H1 (cell line): Measurements from ENCODE around the gene FCN3. TPM values are rescaled to one million over a fixed set of nuclear protein-coding genes. Genes with fewer than 3 reads are reported as not detected.
A peak's percentile ranks its signal among the peaks of the same experiment; 100 is the strongest.

Experiments
- CTCF ChIA-PET: fragments of 300-600 bp; sonication (Branson Sonifier 250); formaldehyde crosslinking; loops from one replicate; lab custom pipeline; 2021; ENCODE audit not compliant: partially characterized antibody; lab: Charles Lee
- POLR2A ChIA-PET: fragments of 300-600 bp; sonication (Branson Sonifier 250); formaldehyde crosslinking; loops from one replicate; lab custom pipeline; 2021; ENCODE audit warnings: inconsistent platforms; ENCODE audit not compliant: partially characterized antibody; lab: Charles Lee
- DNase-seq, 2 experiments: peaks; one replicate each; pipeline versions ENCODE4 v3.0.0 to v3.0.0-alpha.2; 2010 to 2022; ENCODE audit warnings: low spot score in 2 of 2, low read depth in 1 of 2, mixed read lengths in 1 of 2
- FAIRE-seq: peaks from 2 replicates; lab custom pipeline; 2011; peaks lifted over from hg19 to GRCh38; lab: Jason Lieb, UNC
- H2AFZ ChIP-seq: 2 replicates; pipeline ENCODE4 v1.8.1; 2012; ENCODE audit warnings: low read length, inconsistent platforms
- H2AK5ac ChIP-seq: 2 replicates; pipeline ENCODE4 v1.6.1; 2013; ENCODE audit warnings: low read depth, low read length
- H2BK120ac ChIP-seq: replicated peaks from 2 replicates; pipeline ENCODE3; 2013; ENCODE audit warnings: low read depth, low read length, inconsistent platforms
- H2BK12ac ChIP-seq: 2 replicates; pipeline ENCODE4 v1.6.1; 2013; ENCODE audit warnings: low read depth, low read length
- H2BK15ac ChIP-seq: 2 replicates; pipeline ENCODE4 v1.6.1; 2013; ENCODE audit warnings: low read length
- H2BK20ac ChIP-seq: 2 replicates; pipeline ENCODE4 v1.6.1; 2013; ENCODE audit warnings: low read length
- H2BK5ac ChIP-seq: 2 replicates; pipeline ENCODE4 v1.6.1; 2013; ENCODE audit warnings: low read depth, low read length
- H3K14ac ChIP-seq: 2 replicates; pipeline ENCODE4 v1.6.1; 2013; ENCODE audit warnings: inconsistent platforms; ENCODE audit not compliant: insufficient read length
- H3K18ac ChIP-seq: 2 replicates; pipeline ENCODE4 v1.6.1; 2013; ENCODE audit warnings: low read length; ENCODE audit errors: extremely low read depth
- H3K23ac ChIP-seq: 2 replicates; pipeline ENCODE4 v1.6.1; 2013; ENCODE audit warnings: inconsistent platforms; ENCODE audit not compliant: insufficient read length
- H3K23me2 ChIP-seq: 2 replicates; pipeline ENCODE4 v1.6.1; 2013; ENCODE audit warnings: low read depth, low read length
- H3K27ac ChIP-seq: 2 replicates; pipeline ENCODE4 v1.6.1; 2011; ENCODE audit warnings: low read depth, low read length, inconsistent platforms
- H3K27me3 ChIP-seq, 4 experiments: replicated peaks in 1 of 4; 1 replicate in 1 of 4; 2 replicates in 3 of 4; pipeline versions ENCODE4 v1.6.1 to v1.8.1; 2011 to 2013; ENCODE audit warnings: low read length in 3 of 4, mild to moderate bottlenecking in 3 of 4, inconsistent platforms in 2 of 4, mixed read lengths in 2 of 4, moderate library complexity in 1 of 4; ENCODE audit not compliant: control insufficient read depth in 3 of 4, insufficient read depth in 3 of 4; ENCODE audit errors: extremely low read depth in 1 of 4
- H3K36me3 ChIP-seq, 4 experiments: 2 replicates each; pipeline versions ENCODE4 v1.6.1 to v1.8.1; 2011 to 2013; ENCODE audit warnings: mild to moderate bottlenecking in 4 of 4, low read length in 3 of 4, moderate library complexity in 2 of 4, control low read depth in 1 of 4, inconsistent platforms in 1 of 4; ENCODE audit not compliant: insufficient read depth in 4 of 4, control insufficient read depth in 2 of 4
- H3K4ac ChIP-seq: replicated peaks from 2 replicates; pipeline ENCODE3; 2013; ENCODE audit warnings: low read length, low read depth, mixed read lengths, inconsistent platforms; ENCODE audit not compliant: insufficient read length
- H3K4me1 ChIP-seq, 4 experiments: replicated peaks in 1 of 4; 1 replicate in 1 of 4; 2 replicates in 3 of 4; pipeline versions ENCODE4 v1.6.1 to v1.8.1; 2011 to 2013; ENCODE audit warnings: low read length in 3 of 4, inconsistent platforms in 2 of 4, mixed read lengths in 1 of 4; ENCODE audit not compliant: insufficient read depth in 4 of 4, control insufficient read depth in 3 of 4
- H3K4me2 ChIP-seq, 2 experiments: 2 replicates each; pipeline versions ENCODE4 v1.6.1 to v1.8.1; 2011 to 2013; ENCODE audit warnings: low read depth in 2 of 2, low read length in 2 of 2, control low read depth in 1 of 2, inconsistent platforms in 1 of 2, mild to moderate bottlenecking in 1 of 2; ENCODE audit not compliant: insufficient read depth in 1 of 2
- H3K4me3 ChIP-seq, 4 experiments: fragments of 200-600, 300-600 bp in 1 of 4; sonication (generic), shearing (Covaris generic), sonication (Bioruptor Twin) in 1 of 4; 2 replicates each; pipeline versions ENCODE4 v1.5.1 to v1.8.1; 2011 to 2016; ENCODE audit warnings: low read length in 4 of 4, low read depth in 3 of 4, control low read depth in 2 of 4, inconsistent platforms in 2 of 4, mild to moderate bottlenecking in 2 of 4, mixed read lengths in 1 of 4, moderate library complexity in 1 of 4; ENCODE audit not compliant: insufficient read depth in 2 of 4; ENCODE audit errors: extremely low read depth in 1 of 4
- H3K56ac ChIP-seq: replicated peaks from 2 replicates; pipeline ENCODE3; 2013; ENCODE audit warnings: low read depth, mild to moderate bottlenecking, mixed read lengths, low read length, inconsistent platforms; ENCODE audit not compliant: insufficient read length
- H3K79me1 ChIP-seq: 2 replicates; pipeline ENCODE4 v1.6.1; 2013; ENCODE audit warnings: low read depth, low read length, control low read depth
- H3K79me2 ChIP-seq, 2 experiments: 2 replicates each; pipeline versions ENCODE4 v1.6.1 to v1.8.1; 2012 to 2013; ENCODE audit warnings: low read length in 2 of 2, mild to moderate bottlenecking in 2 of 2, inconsistent platforms in 1 of 2; ENCODE audit not compliant: insufficient read depth in 2 of 2, control insufficient read depth in 1 of 2
- H3K9ac ChIP-seq, 4 experiments: replicated peaks in 1 of 4; 1 replicate in 1 of 4; 2 replicates in 3 of 4; pipeline versions ENCODE4 v1.6.1 to v1.8.1; 2011 to 2013; ENCODE audit warnings: low read depth in 3 of 4, low read length in 3 of 4, control low read depth in 2 of 4, mild to moderate bottlenecking in 2 of 4, moderate library complexity in 2 of 4, inconsistent platforms in 1 of 4; ENCODE audit errors: extremely low read depth in 1 of 4
- H3K9me3 ChIP-seq, 2 experiments: 2 replicates each; pipeline versions ENCODE4 v1.6.1 to v1.8.1; 2012 to 2013; ENCODE audit warnings: mild to moderate bottlenecking in 2 of 2, moderate library complexity in 2 of 2, control low read depth in 1 of 2, inconsistent platforms in 1 of 2, low read depth in 1 of 2, low read length in 1 of 2, mixed read lengths in 1 of 2; ENCODE audit not compliant: insufficient read depth in 2 of 2
- H4K20me1 ChIP-seq, 2 experiments: replicated peaks in 1 of 2; 2 replicates each; pipeline versions ENCODE3 to v1.8.1; 2011 to 2013; ENCODE audit warnings: inconsistent platforms in 2 of 2, low read length in 2 of 2, mild to moderate bottlenecking in 1 of 2; ENCODE audit not compliant: insufficient read depth in 2 of 2, control insufficient read depth in 1 of 2
- H4K5ac ChIP-seq: 2 replicates; pipeline ENCODE4 v1.6.1; 2013; ENCODE audit warnings: low read length, low read depth, mixed read lengths, inconsistent platforms; ENCODE audit not compliant: insufficient read length
- H4K8ac ChIP-seq: 2 replicates; pipeline ENCODE4 v1.8.0; 2013; ENCODE audit warnings: mild to moderate bottlenecking, moderate library complexity, low read length, inconsistent platforms; ENCODE audit not compliant: insufficient read depth; ENCODE audit errors: extremely low read depth
- H4K91ac ChIP-seq: replicated peaks from 2 replicates; pipeline ENCODE3; 2013; ENCODE audit warnings: low read length, mixed read lengths, inconsistent platforms; ENCODE audit not compliant: insufficient read length
- EGR1 ChIP-seq: IDR thresholded peaks from 2 replicates; pipeline ENCODE4 v1.6.1; 2011; ENCODE audit warnings: low read depth, low read length, borderline replicate concordance
- SP1 ChIP-seq: IDR thresholded peaks from 2 replicates; pipeline ENCODE4 v1.6.1; 2011; ENCODE audit warnings: low read depth, low read length
- TEAD4 ChIP-seq: IDR thresholded peaks from 2 replicates; pipeline ENCODE4 v1.6.1; 2012; ENCODE audit warnings: low read depth, low read length, inconsistent platforms, mixed read lengths
- WGBS, 2 experiments: shearing (Covaris generic) in 1 of 2; methylation state at CpG; one replicate each; pipeline versions ENCODE4 v1.1.6 to v1.1.7; 2013 to 2015; ENCODE audit warnings: low lambda C conversion rate in 2 of 2, mixed read lengths in 2 of 2, inconsistent platforms in 1 of 2, low coverage in 1 of 2, missing lambda C conversion rate in 1 of 2; ENCODE audit not compliant: insufficient replicate concordance in 2 of 2, insufficient coverage in 1 of 2, insufficient read length in 1 of 2; ENCODE audit errors: extremely low coverage in 1 of 2, missing lambda C conversion rate in 1 of 2; 5-methylcytosine and 5-hydroxymethylcytosine counted together
- polyA plus RNA-seq, 7 experiments: library from polyadenylated mRNA; depleted of rRNA in 3 of 7; stranded (reverse) in 5 of 7; unstranded in 2 of 7; fragments of >200 nt in 5 of 7; fragments of 200-250 nt in 2 of 7; gene quantifications; 1 replicate in 5 of 7; 2 replicates in 1 of 7; 4 replicates in 1 of 7; pipeline versions ENCODE4 v1.2.1 to v1.2.3, GENCODE V29; 2011 to 2013; ENCODE audit warnings: missing spikeins in 2 of 7, mixed read lengths in 2 of 7
- total RNA-seq: library from RNA; stranded (reverse); fragmentation: NEBNext Ultra II Directional; extraction: Animal tissue kit (Norgen Biotek cat#: 25700); gene quantifications from 2 replicates; pipeline ENCODE4 v1.2.1, GENCODE V29; 2021
- TF ChIP-seq, protein P1 (sequence below): IDR thresholded peaks from 2 replicates; pipeline ENCODE4 v1.6.1; 2012; ENCODE audit warnings: inconsistent platforms

The FCN3 gene
- total and polyA plus RNA-seq, 2 of the 8 experiments (the other 6 are each of a cell fraction or from before 2014, with no cell fraction given): 0.30 to 0.57 TPM

DNA sequence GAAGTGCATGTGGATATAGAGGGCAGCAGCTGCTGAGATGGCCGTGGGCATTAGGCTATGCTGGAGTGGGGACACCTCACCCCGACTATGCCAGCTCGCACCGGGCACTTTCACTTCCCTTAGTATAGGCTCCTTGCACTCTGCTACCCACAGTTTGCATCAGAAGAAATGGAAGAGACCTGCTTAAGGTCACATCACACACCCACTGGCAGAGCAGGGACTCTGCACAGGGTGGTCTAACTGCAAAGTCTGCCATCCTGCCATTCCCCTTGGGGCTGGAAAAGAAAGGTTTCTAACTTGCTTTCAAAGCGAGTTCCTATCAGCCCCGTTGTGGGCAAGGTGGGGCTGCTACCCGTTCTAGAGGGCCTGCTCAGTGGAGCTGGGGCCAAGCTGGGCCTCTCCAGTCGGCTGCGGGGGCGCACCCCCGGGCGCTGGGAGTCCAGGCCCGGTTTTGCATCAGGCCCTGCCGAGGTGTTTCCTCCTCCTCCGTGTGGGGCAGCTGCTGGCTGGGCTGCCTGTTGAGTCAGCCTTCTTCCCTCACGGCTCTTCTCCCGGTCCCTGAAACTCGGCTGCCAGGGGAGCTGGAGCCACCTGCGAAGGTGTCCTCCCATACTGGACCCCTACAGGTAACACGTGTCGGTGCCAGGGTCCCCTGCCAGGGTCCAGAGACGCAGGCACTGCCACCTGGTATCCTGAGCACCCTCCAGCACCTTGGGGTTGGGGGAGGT, 32.9 kb downstream of the FCN3 start, which contains the start of gene SYTL1:
TSS of gene SYTL1 (plus strand) at position 498 of the 728 bp plus-strand sequence. CDS start 3,313 bp downstream, outside the sequence.
- Histone ChIP-seq H4K8ac (peak within 1 kb of the TSS; percentile 31; the same call in 1 of the 2 replicates), H4K20me1 (peaks cover 2 to 9% of the 10 kb centered on the region in 2 experiments), H2BK15ac (peak within 1 kb of the TSS; percentile 99), H2BK12ac (peak within 1 kb of the TSS; percentile 92; the same call in 1 of the 2 replicates), H2AFZ (no peak within 1 kb of the TSS), H2BK5ac (peak within 1 kb of the TSS; percentile 76; the same call in 1 of the 2 replicates), H3K4me2 (peak within 1 kb of the TSS; percentile 78 to 94), H3K14ac (peak within 1 kb of the TSS; percentile 81), H3K4me3 (peak within 1 kb of the TSS; percentile 16 to 64 (median 44)), H3K56ac (peak within 1 kb of the TSS; percentile 75), H2BK120ac (peak within 1 kb of the TSS; percentile 51), H3K9me3 (no peaks in the 10 kb centered on the region), H3K27me3 (peaks cover 0 to 2% (median 0%) of the 10 kb centered on the region in 4 experiments; a peak in 1 of 7 replicates), H2BK20ac (peak within 1 kb of the TSS; percentile 83), H3K23me2 (peaks cover 6% of the 10 kb centered on the region; the same call in 1 of the 2 replicates), H3K79me1 (no peaks in the 10 kb centered on the region), H4K91ac (peak within 1 kb of the TSS; percentile 48), H3K36me3 (no peaks in the 10 kb centered on the region), H3K27ac (no peak within 1 kb of the TSS), H4K5ac (peak within 1 kb of the TSS; percentile 93), H3K9ac (peak within 1 kb of the TSS in 2 of 4 experiments; percentile 13 to 18; a peak in 5 of 7 replicates), H3K18ac (peak within 1 kb of the TSS; percentile 96), H3K23ac (no peak within 1 kb of the TSS), H2AK5ac (peak within 1 kb of the TSS; percentile 57), H3K4ac (peak within 1 kb of the TSS; percentile 91), H3K79me2 (no peaks in the 10 kb centered on the region; a peak in 1 of 4 replicates), H3K4me1 (peaks cover 0 to 25% (median 20%) of the 10 kb centered on the region in 4 experiments; a peak in 6 of 7 replicates)
- FAIRE-seq (no peak), DNase-seq (peak in 1 of 2 experiments; percentile 73)
- 34% methylated on average over 21 of the region's 22 CpGs; no CpG with 5 or more reads in 1 of the 2 experiments for WGBS, 2 experiments
- CTCF ChIA-PET: interaction anchor here (0.6 to 17.0 kb wide), 13 partner anchors 8 to 1306 kb away, joined by 3 to 321 read pairs (median 6); no protein-coding TSS in a partner anchor
- TF ChIP-seq, protein P1, sequence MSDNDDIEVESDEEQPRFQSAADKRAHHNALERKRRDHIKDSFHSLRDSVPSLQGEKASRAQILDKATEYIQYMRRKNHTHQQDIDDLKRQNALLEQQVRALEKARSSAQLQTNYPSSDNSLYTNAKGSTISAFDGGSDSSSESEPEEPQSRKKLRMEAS: peak; percentile 34; the same call in 1 of the 2 replicates
- TF ChIP-seq TEAD4 (no peak), SP1 (peak; percentile 92), EGR1 (peak; percentile 75; the same call in 1 of the 2 replicates)
- POLR2A ChIA-PET: interaction anchor here (0.9 to 4.8 kb wide), 10 partner anchors 9 to 56 kb away, joined by 3 to 50 read pairs (median 6); partner anchors contain the start of gene TMEM222
